Stimulated activated CD8-positive, alpha-beta memory T cell treated with anti-CD3 and anti-CD28 coated beads, Interleukin-15, amount 100 ng/mL, for 4 hours (primary cell): ENCODE data around the gene EXOC6B.
"Not testable (repeated sequence)": the region's sequence is repeated elsewhere in the genome, so short reads cannot be mapped to it uniquely, and the experiment has no call there.

Experiments
- DNase-seq, 2 donors: peaks; one replicate each; pipeline ENCODE4 v3.0.0-alpha.2; 2020; ENCODE audit warnings: low read depth in 2 of 2

The EXOC6B gene

GRCh38 chr2:72681016-72681995 lies 144.5 kb downstream of the EXOC6B start:
- DNase-seq, result no peak

GRCh38 chr2:72678024-72678423 lies 147.8 kb downstream of the EXOC6B start:
- no peak for DNase-seq

- DNase-seq, result no peak
Measured at GRCh38 chr2:72676341-72677025, 149.3 kb downstream of the EXOC6B start.

GRCh38 chr2:72674982-72675915 lies 150.6 kb downstream of the EXOC6B start:
- DNase-seq, result no peak

GRCh38 chr2:72673279-72673678 lies 152.6 kb downstream of the EXOC6B start:
- no peak for DNase-seq

GRCh38 chr2:72669121-72669520 lies 156.7 kb downstream of the EXOC6B start:
- DNase-seq, result no peak

- no peak for DNase-seq
Measured at GRCh38 chr2:72668647-72669046, 157.2 kb downstream of the EXOC6B start.

- no peak for DNase-seq
Measured at GRCh38 chr2:72665448-72665847, 160.4 kb downstream of the EXOC6B start.

- DNase-seq, result no peak
Measured at GRCh38 chr2:72661985-72662384, 163.8 kb downstream of the EXOC6B start.

GRCh38 chr2:72649810-72650209 lies 176.0 kb downstream of the EXOC6B start:
- DNase-seq, result no peak

- not testable (repeated sequence) for DNase-seq
Measured at GRCh38 chr2:72641221-72641620, 184.6 kb downstream of the EXOC6B start.

- DNase-seq, result no peak
Measured at GRCh38 chr2:72638600-72639211, 187.1 kb downstream of the EXOC6B start.

GRCh38 chr2:72636210-72636609 lies 189.6 kb downstream of the EXOC6B start:
- DNase-seq, result no peak

GRCh38 chr2:72630767-72631166 lies 195.1 kb downstream of the EXOC6B start:
- no peak for DNase-seq

GRCh38 chr2:72629062-72629461 lies 196.8 kb downstream of the EXOC6B start:
- DNase-seq, result no peak

GRCh38 chr2:72627083-72627482 lies 198.8 kb downstream of the EXOC6B start:
- no peak for DNase-seq

- DNase-seq, result no peak
Measured at GRCh38 chr2:72625366-72625765, 200.5 kb downstream of the EXOC6B start.

- DNase-seq, result no peak
Measured at GRCh38 chr2:72623481-72623880, 202.4 kb downstream of the EXOC6B start.

- no peak for DNase-seq
Measured at GRCh38 chr2:72619626-72620025, 206.2 kb downstream of the EXOC6B start.

- no peak for DNase-seq
Measured at GRCh38 chr2:72613931-72614330, 211.9 kb downstream of the EXOC6B start.

- no peak for DNase-seq
Measured at GRCh38 chr2:72612614-72613160, 213.1 kb downstream of the EXOC6B start.
